Trophoblast cell (in vitro differentiated cells and primary cell): ENCODE results near the gene TJP2.
A peak's percentile ranks its signal among the peaks of the same experiment; 100 is the strongest.

ENCODE experiments used
- DNase-seq, 2 donors: peaks; one replicate each; pipeline ENCODE4 v3.0.0-alpha.2; 2016
- H2AFZ ChIP-seq: 2 replicates; pipeline ENCODE4 v1.6.1; 2013; ENCODE audit warnings: low read length, moderate library complexity, mild to moderate bottlenecking; ENCODE audit not compliant: insufficient read depth, poor library complexity
- H2AK5ac ChIP-seq: 2 replicates; pipeline ENCODE4 v1.6.1; 2013; ENCODE audit warnings: mild to moderate bottlenecking, low read length
- H2BK120ac ChIP-seq: 2 replicates; pipeline ENCODE4 v1.6.1; 2013; ENCODE audit warnings: low read length, mild to moderate bottlenecking, moderate library complexity; ENCODE audit not compliant: insufficient read depth, poor library complexity
- H2BK12ac ChIP-seq: 2 replicates; pipeline ENCODE4 v1.6.1; 2013; ENCODE audit warnings: mild to moderate bottlenecking, low read length, moderate library complexity
- H2BK5ac ChIP-seq: 2 replicates; pipeline ENCODE4 v1.6.1; 2013; ENCODE audit warnings: low read length, low read depth, moderate library complexity, mild to moderate bottlenecking; ENCODE audit not compliant: poor library complexity
- H3K14ac ChIP-seq: 2 replicates; pipeline ENCODE4 v1.6.1; 2013; ENCODE audit warnings: mild to moderate bottlenecking, low read length
- H3K18ac ChIP-seq: 2 replicates; pipeline ENCODE4 v1.6.1; 2013; ENCODE audit warnings: mild to moderate bottlenecking, low read length
- H3K23ac ChIP-seq: 2 replicates; pipeline ENCODE4 v1.6.1; 2013; ENCODE audit warnings: low read length
- H3K27ac ChIP-seq: 2 replicates; pipeline ENCODE4 v1.5.1; 2013; ENCODE audit warnings: low read depth, mild to moderate bottlenecking, inconsistent platforms, low read length, moderate library complexity
- H3K27me3 ChIP-seq: 2 replicates; pipeline ENCODE4 v1.6.1; 2013; ENCODE audit warnings: inconsistent platforms, mild to moderate bottlenecking, low read length, moderate library complexity; ENCODE audit not compliant: insufficient read depth
- H3K36me3 ChIP-seq, 2 experiments: 1 replicate in 1 of 2; 2 replicates in 1 of 2; pipeline ENCODE4 v1.6.1; 2013; ENCODE audit warnings: low read length in 2 of 2, mild to moderate bottlenecking in 2 of 2, moderate library complexity in 1 of 2; ENCODE audit not compliant: insufficient read depth in 2 of 2, control insufficient read depth in 1 of 2
- H3K4ac ChIP-seq: 2 replicates; pipeline ENCODE4 v1.6.1; 2013; ENCODE audit warnings: low read depth, mild to moderate bottlenecking, low read length, moderate library complexity
- H3K4me1 ChIP-seq, 2 experiments: 1 replicate in 1 of 2; 2 replicates in 1 of 2; pipeline ENCODE4 v1.6.1; 2013; ENCODE audit warnings: low read length in 2 of 2, mild to moderate bottlenecking in 2 of 2, moderate library complexity in 1 of 2; ENCODE audit not compliant: insufficient read depth in 2 of 2, control insufficient read depth in 1 of 2
- H3K4me2 ChIP-seq: 2 replicates; pipeline ENCODE4 v1.6.1; 2013; ENCODE audit warnings: inconsistent platforms, mild to moderate bottlenecking, low read length, moderate library complexity
- H3K4me3 ChIP-seq: 2 replicates; pipeline ENCODE4 v1.5.1; 2013; ENCODE audit warnings: mild to moderate bottlenecking, low read depth, low read length, inconsistent platforms
- H3K79me1 ChIP-seq: one replicate; pipeline ENCODE4 v1.6.1; 2013; ENCODE audit warnings: low read length
- H3K79me2 ChIP-seq: 2 replicates; pipeline ENCODE4 v1.6.1; 2013; ENCODE audit warnings: low read length, mild to moderate bottlenecking; ENCODE audit not compliant: control insufficient read depth, insufficient read depth, poor library complexity
- H3K9ac ChIP-seq: 2 replicates; pipeline ENCODE4 v1.6.1; 2013; ENCODE audit warnings: mild to moderate bottlenecking, low read length
- H3K9me3 ChIP-seq: 2 replicates; pipeline ENCODE4 v1.6.1; 2013; ENCODE audit warnings: low read depth, mild to moderate bottlenecking, control low read depth, inconsistent platforms, low read length; ENCODE audit not compliant: insufficient read depth
- H4K12ac ChIP-seq: 2 replicates; pipeline ENCODE4 v1.6.1; 2013; ENCODE audit warnings: low read depth, mild to moderate bottlenecking, low read length, moderate library complexity
- H4K8ac ChIP-seq: 2 replicates; pipeline ENCODE4 v1.6.1; 2013; ENCODE audit warnings: low read depth, mild to moderate bottlenecking, low read length, moderate library complexity
- H4K91ac ChIP-seq: one replicate; pipeline ENCODE4 v1.6.1; 2013; ENCODE audit warnings: low read depth, mild to moderate bottlenecking, low read length, moderate library complexity
- WGBS: extraction: QIAGEN DNeasy Blood & Tissue Kit; methylation state at CpG from one replicate; pipeline ENCODE4 v1.1.7; 2013; ENCODE audit warnings: missing lambda C conversion rate; ENCODE audit not compliant: insufficient read length, insufficient coverage; ENCODE audit errors: extremely low coverage; 5-methylcytosine and 5-hydroxymethylcytosine counted together

TJP2 gene

GRCh38 chr9:69279084-69279731, 105.1 kb downstream of the TJP2 start:
- no peak overlapping the region for H2AFZ ChIP-seq
- H4K8ac ChIP-seq, result no peak overlapping the region
- no peaks in the 10 kb centered on the region for H3K27me3 ChIP-seq
- WGBS, result no CpG with 5 or more reads among the region's 5 CpGs
- H3K9me3 ChIP-seq, result no peaks in the 10 kb centered on the region
- H2AK5ac ChIP-seq, result no peak overlapping the region
- no peak overlapping the region for H3K9ac ChIP-seq
- H3K18ac ChIP-seq, result no peak overlapping the region
- no peak overlapping the region for H3K4me3 ChIP-seq
- H3K4me1 ChIP-seq, result peaks cover 0 to 3% of the 10 kb centered on the region in 2 experiments
- no peaks in the 10 kb centered on the region for H3K79me2 ChIP-seq
- no peaks in the 10 kb centered on the region for H3K36me3 ChIP-seq
- DNase-seq, result no peak
- H4K12ac ChIP-seq, result no peak overlapping the region
- H2BK120ac ChIP-seq, result no peak overlapping the region
- no peak overlapping the region for H2BK12ac ChIP-seq
- H2BK5ac ChIP-seq, result no peak overlapping the region
- no peak overlapping the region for H3K4ac ChIP-seq
- H3K79me1 ChIP-seq, result no peaks in the 10 kb centered on the region
- H3K23ac ChIP-seq, result no peak overlapping the region
- H3K4me2 ChIP-seq, result no peak overlapping the region
- H3K14ac ChIP-seq, result no peak overlapping the region
- H4K91ac ChIP-seq, result no peak overlapping the region
- no peak overlapping the region for H3K27ac ChIP-seq

- Histone ChIP-seq H3K4ac (no peak overlapping the region), H2AK5ac (no peak overlapping the region), H3K79me1 (no peaks in the 10 kb centered on the region), H4K12ac (no peak overlapping the region), H2BK5ac (no peak overlapping the region), H3K4me3 (no peak overlapping the region), H3K4me2 (no peak overlapping the region), H3K14ac (no peak overlapping the region), H3K36me3 (no peaks in the 10 kb centered on the region), H3K27me3 (no peaks in the 10 kb centered on the region), H3K9me3 (no peaks in the 10 kb centered on the region), H3K18ac (no peak overlapping the region), H2BK120ac (no peak overlapping the region), H2BK12ac (no peak overlapping the region), H4K91ac (no peak overlapping the region), H3K23ac (no peak overlapping the region), H4K8ac (no peak overlapping the region), H3K27ac (no peak overlapping the region), H2AFZ (no peak overlapping the region), H3K4me1 (peaks cover 0 to 3% of the 10 kb centered on the region in 2 experiments), H3K79me2 (no peaks in the 10 kb centered on the region), H3K9ac (no peak overlapping the region)
- DNase-seq, result no peak
- WGBS, result no CpG with 5 or more reads among the region's 3 CpGs
Observed at GRCh38 chr9:69279733-69280132, 105.7 kb downstream of the TJP2 start.

- no peaks in the 10 kb centered on the region for H3K4me1 ChIP-seq
- H4K8ac ChIP-seq, result no peak overlapping the region
- H3K18ac ChIP-seq, result no peak overlapping the region
- no peaks in the 10 kb centered on the region for H3K9me3 ChIP-seq
- no peak overlapping the region for H3K4ac ChIP-seq
- no peak overlapping the region for H3K23ac ChIP-seq
- no peaks in the 10 kb centered on the region for H3K36me3 ChIP-seq
- no peak overlapping the region for H3K27ac ChIP-seq
- no peak overlapping the region for H2AFZ ChIP-seq
- H4K91ac ChIP-seq, result no peak overlapping the region
- no peak overlapping the region for H2BK120ac ChIP-seq
- no peaks in the 10 kb centered on the region for H3K27me3 ChIP-seq
- H3K4me2 ChIP-seq, result no peak overlapping the region
- no peak for DNase-seq
- H2AK5ac ChIP-seq, result no peak overlapping the region
- H3K9ac ChIP-seq, result no peak overlapping the region
- H4K12ac ChIP-seq, result no peak overlapping the region
- no peak overlapping the region for H2BK12ac ChIP-seq
- no peak overlapping the region for H3K14ac ChIP-seq
- H3K79me2 ChIP-seq, result no peaks in the 10 kb centered on the region
- H3K4me3 ChIP-seq, result no peak overlapping the region
- no peak overlapping the region for H2BK5ac ChIP-seq
- no peaks in the 10 kb centered on the region for H3K79me1 ChIP-seq
- whole genome bisulfite sequencing, result no CpG with 5 or more reads among the region's 2 CpGs
Observed at GRCh38 chr9:69283003-69283402, 108.9 kb downstream of the TJP2 start.

GRCh38 chr9:69292078-69292477, 118.0 kb downstream of the TJP2 start:
- H3K36me3 ChIP-seq, result no peaks in the 10 kb centered on the region
- no peak overlapping the region for H3K4ac ChIP-seq
- H2BK120ac ChIP-seq, result no peak overlapping the region
- H3K27me3 ChIP-seq, result no peaks in the 10 kb centered on the region
- no peak overlapping the region for H3K4me3 ChIP-seq
- peak in 1 of 2 donors; percentile 42 for DNase-seq
- H3K9ac ChIP-seq, result no peak overlapping the region
- no peaks in the 10 kb centered on the region for H3K9me3 ChIP-seq
- H4K8ac ChIP-seq, result no peak overlapping the region
- H4K91ac ChIP-seq, result no peak overlapping the region
- H4K12ac ChIP-seq, result no peak overlapping the region
- no peak overlapping the region for H3K23ac ChIP-seq
- no peak overlapping the region for H2AFZ ChIP-seq
- no peak overlapping the region for H2BK12ac ChIP-seq
- H3K4me2 ChIP-seq, result no peak overlapping the region
- H3K27ac ChIP-seq, result no peak overlapping the region
- peaks cover 7 to 10% of the 10 kb centered on the region in 2 experiments for H3K4me1 ChIP-seq
- H2BK5ac ChIP-seq, result no peak overlapping the region
- no peak overlapping the region for H2AK5ac ChIP-seq
- WGBS, result no CpG with 5 or more reads among the region's 3 CpGs
- H3K79me2 ChIP-seq, result no peaks in the 10 kb centered on the region
- H3K18ac ChIP-seq, result no peak overlapping the region
- peaks cover 4% of the 10 kb centered on the region for H3K79me1 ChIP-seq
- H3K14ac ChIP-seq, result no peak overlapping the region
